ENCODE measurements around the gene ACTN4.

- TF ChIP-seq CTCF (IDR thresholded peaks at IDR 0.05) = no peak
- TF ChIP-seq EP300 (IDR thresholded peaks at IDR 0.05) = no peak
Measured at GRCh38 chr19:38663156-38663651, 15.8 kb downstream of the ACTN4 start.

Measured in ovary (tissue), 3 donors.